Adrenal gland (tissue), 5 donors: Measurements from ENCODE around the gene ASCC1.

Source experiments
- POLR2A ChIP-seq, 2 donors: fragments of 450-650 bp; IDR thresholded peaks; one replicate each; pipeline ENCODE4 v1.6.1; 2017; ENCODE audit warnings: antibody characterized with exemption in 2 of 2, mild to moderate bottlenecking in 2 of 2, moderate library complexity in 1 of 2
- TF ChIP-seq, protein P1 (sequence below), 6 experiments: fragments of 450-650 bp in 4 of 6; fragments of 200-600 bp in 2 of 6; sonication (generic) in 1 of 6; IDR thresholded peaks; 1 replicate in 5 of 6; 2 replicates in 1 of 6; pipeline versions ENCODE4 v1.5.1 to v1.8.0; 2016 to 2021; ENCODE audit warnings: antibody characterized with exemption in 6 of 6, mild to moderate bottlenecking in 2 of 6, moderate library complexity in 1 of 6
- donor health status: DM: no; HTN: no; CAD: no.

DNA sequence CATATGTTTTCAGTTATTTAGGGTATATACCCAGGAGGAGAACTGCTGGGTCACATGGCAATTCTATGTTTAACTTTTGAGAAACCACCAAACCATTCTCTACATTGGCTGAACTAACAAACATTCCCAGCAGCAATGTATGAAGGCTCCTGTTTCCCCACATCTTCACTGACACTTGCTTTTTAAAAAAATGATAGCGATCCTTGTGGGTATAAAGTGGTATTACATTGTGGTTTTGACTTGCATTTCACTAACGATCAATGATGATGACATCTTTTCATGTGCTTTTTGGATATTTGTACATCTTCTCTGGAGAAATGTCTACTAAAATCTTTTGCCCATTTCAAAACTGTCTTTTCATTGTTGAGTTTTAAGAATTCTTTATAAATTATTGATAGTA lies 51.5 kb downstream of the ASCC1 start:
- TF ChIP-seq, protein P1, sequence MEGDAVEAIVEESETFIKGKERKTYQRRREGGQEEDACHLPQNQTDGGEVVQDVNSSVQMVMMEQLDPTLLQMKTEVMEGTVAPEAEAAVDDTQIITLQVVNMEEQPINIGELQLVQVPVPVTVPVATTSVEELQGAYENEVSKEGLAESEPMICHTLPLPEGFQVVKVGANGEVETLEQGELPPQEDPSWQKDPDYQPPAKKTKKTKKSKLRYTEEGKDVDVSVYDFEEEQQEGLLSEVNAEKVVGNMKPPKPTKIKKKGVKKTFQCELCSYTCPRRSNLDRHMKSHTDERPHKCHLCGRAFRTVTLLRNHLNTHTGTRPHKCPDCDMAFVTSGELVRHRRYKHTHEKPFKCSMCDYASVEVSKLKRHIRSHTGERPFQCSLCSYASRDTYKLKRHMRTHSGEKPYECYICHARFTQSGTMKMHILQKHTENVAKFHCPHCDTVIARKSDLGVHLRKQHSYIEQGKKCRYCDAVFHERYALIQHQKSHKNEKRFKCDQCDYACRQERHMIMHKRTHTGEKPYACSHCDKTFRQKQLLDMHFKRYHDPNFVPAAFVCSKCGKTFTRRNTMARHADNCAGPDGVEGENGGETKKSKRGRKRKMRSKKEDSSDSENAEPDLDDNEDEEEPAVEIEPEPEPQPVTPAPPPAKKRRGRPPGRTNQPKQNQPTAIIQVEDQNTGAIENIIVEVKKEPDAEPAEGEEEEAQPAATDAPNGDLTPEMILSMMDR (IDR thresholded peaks at IDR 0.05) = peak in 1 of 6 experiments; percentile 5
- no peak for TF ChIP-seq POLR2A (IDR thresholded peaks at IDR 0.05)
